Measurements from ENCODE around the gene TRIM3.

GRCh38 chr11:6502382-6502781 lies 28.6 kb upstream of the TRIM3 start:
- TF ChIP-seq CTCF (IDR thresholded peaks at IDR 0.05) (no peak), EP300 (IDR thresholded peaks at IDR 0.05) (no peak), POLR2A (IDR thresholded peaks at IDR 0.05) (no peak), POLR2AphosphoS5 (IDR thresholded peaks at IDR 0.05) (no peak)
